HUDEP-2 (cell line): ENCODE data around the gene DIAPH3.

Source experiments
- DNase-seq, 76 experiments: peaks; one replicate each; lab custom pipeline; 2025; ENCODE audit not compliant: unreplicated experiment in 76 of 76; lab: John Stamatoyannopoulos, UW

The DIAPH3 gene

GRCh38 chr13:59689057-59689456 is 474.7 kb downstream of the DIAPH3 start:
- DNase-seq = no peak

- DNase-seq = no peak
Measured at GRCh38 chr13:59686798-59687394, 476.8 kb downstream of the DIAPH3 start.

- DNase-seq = no peak
Measured at GRCh38 chr13:59684105-59684504, 479.6 kb downstream of the DIAPH3 start.

GRCh38 chr13:59681636-59682311 is 482.0 kb downstream of the DIAPH3 start:
- no peak for DNase-seq

DNA sequence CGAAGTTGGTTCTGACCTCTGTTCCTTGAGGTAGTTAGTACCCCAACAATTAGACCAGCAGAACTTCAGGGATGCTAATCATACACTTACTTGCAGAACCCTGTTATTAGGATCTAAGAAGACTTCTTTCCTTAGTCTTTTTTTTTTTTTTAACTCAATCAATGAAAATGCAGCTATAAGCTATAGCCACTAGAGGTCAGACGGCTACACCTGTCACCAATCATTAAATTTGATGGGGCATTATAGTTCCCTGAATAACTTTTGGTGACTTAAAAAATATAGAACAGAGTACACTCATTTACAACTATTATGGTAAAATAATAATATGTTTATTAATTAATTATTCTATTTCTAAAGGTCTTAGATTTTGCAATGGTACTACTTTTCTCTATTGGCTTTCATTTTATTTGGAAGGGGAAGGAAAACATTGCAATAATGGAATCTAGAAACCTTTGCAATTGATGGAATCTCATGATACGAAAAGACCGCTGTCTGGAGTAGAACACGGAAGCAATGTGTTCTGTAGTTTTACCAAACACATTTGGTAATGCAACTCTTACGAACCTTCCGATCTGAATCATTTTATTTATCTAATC is 483.2 kb downstream of the DIAPH3 start:
- peak in 3 of 76 experiments; percentile 4 to 15 (median 7) for DNase-seq

DNA sequence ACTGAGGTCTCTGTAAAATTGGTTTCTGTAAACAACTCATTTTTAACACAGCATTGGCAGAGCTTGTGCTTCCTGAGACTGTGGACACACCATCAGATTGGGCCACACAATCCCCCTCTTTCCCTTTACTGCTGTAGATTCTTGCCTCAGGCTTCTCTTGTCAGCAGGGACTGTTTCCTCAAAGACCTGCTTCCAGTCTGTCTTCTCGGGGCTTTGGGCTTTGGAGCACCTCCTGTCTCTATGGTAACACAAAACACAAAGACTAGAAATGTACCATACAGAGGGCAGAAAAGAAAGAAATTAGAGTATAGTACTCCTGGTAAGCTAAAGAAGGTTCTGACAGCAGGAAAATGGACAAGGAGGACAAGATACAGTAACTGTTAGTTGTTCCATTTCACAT is 484.5 kb downstream of the DIAPH3 start:
- no peak for DNase-seq

GRCh38 chr13:59677966-59678814 is 485.5 kb downstream of the DIAPH3 start:
- DNase-seq = peak in 29 of 76 experiments; percentile 1 to 48 (median 18)

DNA sequence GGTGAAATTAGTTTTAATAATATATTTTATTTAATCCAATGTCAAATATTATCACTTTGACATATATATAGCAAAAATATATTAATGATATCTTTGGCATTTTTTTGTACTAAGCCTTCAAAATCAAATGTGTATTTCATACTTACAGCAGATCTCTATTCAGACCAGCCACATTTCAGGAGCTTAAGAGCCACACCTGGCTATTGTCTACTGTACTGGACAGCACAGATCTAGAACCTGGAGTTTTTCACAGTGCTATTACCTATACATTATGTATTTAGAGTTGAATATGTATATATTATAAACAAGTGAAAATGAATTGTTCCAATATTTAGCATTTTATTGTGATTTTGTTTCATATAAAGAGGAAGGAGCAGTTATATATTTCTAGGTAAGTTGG is 486.3 kb downstream of the DIAPH3 start:
- DNase-seq = no peak

DNA sequence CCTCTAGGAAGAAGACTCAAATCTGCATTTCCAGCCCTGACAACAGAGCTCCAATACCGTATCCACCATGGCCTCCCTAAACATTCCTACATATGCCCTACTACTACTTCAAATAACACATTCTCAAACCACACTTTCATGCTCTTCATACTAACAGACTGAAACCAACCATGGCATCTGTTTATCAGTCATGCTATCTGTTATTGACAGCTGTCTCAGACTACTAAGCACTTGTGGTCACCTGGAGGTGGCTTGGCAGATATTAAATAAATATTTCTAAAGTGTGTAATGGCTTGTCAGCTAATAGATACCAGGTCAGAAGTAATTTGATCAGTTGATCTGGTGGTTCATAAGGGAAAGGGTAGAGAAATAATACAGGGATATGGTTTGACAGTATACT is 489.1 kb downstream of the DIAPH3 start:
- no peak for DNase-seq

DNA sequence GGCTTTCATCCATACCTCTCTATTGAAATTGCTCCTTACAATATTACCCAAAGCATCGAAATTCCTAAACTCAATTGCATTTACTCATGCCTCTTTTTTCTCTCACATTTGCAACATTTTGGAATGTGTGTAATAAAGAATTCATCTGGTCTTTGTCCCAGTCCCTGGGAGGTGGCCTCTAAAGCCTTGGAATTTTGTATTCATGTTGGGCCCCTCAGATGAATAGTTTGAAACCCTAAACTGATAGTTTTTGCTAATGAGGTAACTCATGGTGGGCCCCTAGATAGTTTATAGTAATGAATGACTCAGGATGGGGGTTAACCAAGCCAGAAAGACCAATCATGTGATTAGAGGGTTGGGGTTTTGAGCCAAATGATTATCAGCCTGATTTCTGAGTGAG is 490.4 kb downstream of the DIAPH3 start:
- DNase-seq = peak in 1 of 76 experiments; percentile 15

GRCh38 chr13:59672445-59672844 is 491.3 kb downstream of the DIAPH3 start:
- no peak for DNase-seq

GRCh38 chr13:59671881-59672280 is 491.8 kb downstream of the DIAPH3 start:
- no peak for DNase-seq

- no peak for DNase-seq
Measured at GRCh38 chr13:59666504-59666903, 497.2 kb downstream of the DIAPH3 start.

GRCh38 chr13:59665732-59666131 is 498.0 kb downstream of the DIAPH3 start:
- DNase-seq = no peak

GRCh38 chr13:59665184-59665583 is 498.5 kb downstream of the DIAPH3 start:
- DNase-seq = no peak

- no peak for DNase-seq
Measured at GRCh38 chr13:59664586-59664985, 499.1 kb downstream of the DIAPH3 start.

GRCh38 chr13:59663707-59664106 is 500.0 kb downstream of the DIAPH3 start:
- no peak for DNase-seq

- DNase-seq = no peak
Measured at GRCh38 chr13:59660582-59660981, 503.1 kb downstream of the DIAPH3 start.

GRCh38 chr13:59659981-59660380 is 503.7 kb downstream of the DIAPH3 start:
- no peak for DNase-seq

DNA sequence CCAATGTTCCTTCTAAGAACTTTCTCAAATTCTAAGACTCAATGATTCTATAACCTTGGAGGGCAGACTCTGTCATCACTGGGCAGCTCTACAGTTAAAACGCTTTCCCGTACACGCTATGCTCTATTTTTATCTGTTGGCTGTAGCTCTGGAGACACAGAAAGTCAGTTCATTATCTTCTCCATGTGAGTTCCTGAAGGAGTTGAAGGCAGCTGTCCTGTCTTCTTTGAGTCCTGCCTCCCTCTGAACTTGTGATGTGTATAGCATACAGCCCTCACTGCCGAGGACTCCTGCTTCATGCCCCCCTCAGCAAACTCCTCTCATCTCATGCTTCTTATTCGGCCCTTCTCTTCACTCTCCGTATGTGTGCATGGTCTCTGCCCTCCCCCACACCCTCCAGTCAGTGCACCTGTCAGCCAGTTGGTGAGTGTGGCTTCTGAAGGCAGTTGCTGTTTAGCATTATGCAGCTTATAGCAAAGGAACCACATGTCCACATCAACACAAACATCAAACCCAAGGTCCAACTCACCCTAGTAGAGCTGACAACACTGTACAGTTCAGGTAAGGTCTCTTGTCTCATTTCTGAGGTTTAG is 504.9 kb downstream of the DIAPH3 start:
- DNase-seq = no peak
